Activated CD8-positive, alpha-beta memory T cell treated with anti-CD3 and anti-CD28 coated beads, Interleukin-2, amount 10 ng/mL, durations not matched to agents 7 days and 5 days (primary cell): ENCODE measurements around the gene C1orf210. TPM values are rescaled to one million over a fixed set of nuclear protein-coding genes. Genes with fewer than 3 reads are reported as not detected.

Experiments used
- ATAC-seq: fragments of 150-1000 bp; cut with Tn5 transposase; one replicate; pipeline ENCODE4 v1.10.0; 2021; ENCODE audit warnings: moderate library complexity
- CTCF ChIA-PET: fragments of 350-600 bp; sonication (Branson Sonifier 250); formaldehyde crosslinking; loops from one replicate; lab custom pipeline; 2021; ENCODE audit warnings: antibody characterized with exemption; lab: Charles Lee
- DNase-seq: peaks from one replicate; pipeline ENCODE4 v3.0.0-alpha.2; 2020
- H3K27ac Mint-ChIP-seq: one replicate; pipeline ENCODE4 v1.8.0; 2021; ENCODE audit warnings: mild to moderate bottlenecking, mixed read lengths
- H3K27me3 Mint-ChIP-seq: one replicate; pipeline ENCODE4 v1.8.0; 2021; ENCODE audit warnings: mixed read lengths
- H3K36me3 Mint-ChIP-seq: one replicate; pipeline ENCODE4 v1.8.0; 2021; ENCODE audit warnings: mild to moderate bottlenecking, mixed read lengths
- H3K4me1 Mint-ChIP-seq: one replicate; pipeline ENCODE4 v1.8.0; 2021; ENCODE audit warnings: mixed read lengths
- H3K4me3 Mint-ChIP-seq: one replicate; pipeline ENCODE4 v1.8.0; 2021; ENCODE audit warnings: mild to moderate bottlenecking, moderate library complexity, mixed read lengths
- H3K9me3 Mint-ChIP-seq: one replicate; pipeline ENCODE4 v1.8.0; 2022; ENCODE audit warnings: low read depth, mixed read lengths
- total RNA-seq, 2 experiments: library from RNA; stranded (reverse); gene quantifications; one replicate each; pipeline ENCODE4 v1.2.3, GENCODE V29; 2021

Gene C1orf210
- total RNA-seq, 2 experiments from 2014 or later, result not detected

DNA sequence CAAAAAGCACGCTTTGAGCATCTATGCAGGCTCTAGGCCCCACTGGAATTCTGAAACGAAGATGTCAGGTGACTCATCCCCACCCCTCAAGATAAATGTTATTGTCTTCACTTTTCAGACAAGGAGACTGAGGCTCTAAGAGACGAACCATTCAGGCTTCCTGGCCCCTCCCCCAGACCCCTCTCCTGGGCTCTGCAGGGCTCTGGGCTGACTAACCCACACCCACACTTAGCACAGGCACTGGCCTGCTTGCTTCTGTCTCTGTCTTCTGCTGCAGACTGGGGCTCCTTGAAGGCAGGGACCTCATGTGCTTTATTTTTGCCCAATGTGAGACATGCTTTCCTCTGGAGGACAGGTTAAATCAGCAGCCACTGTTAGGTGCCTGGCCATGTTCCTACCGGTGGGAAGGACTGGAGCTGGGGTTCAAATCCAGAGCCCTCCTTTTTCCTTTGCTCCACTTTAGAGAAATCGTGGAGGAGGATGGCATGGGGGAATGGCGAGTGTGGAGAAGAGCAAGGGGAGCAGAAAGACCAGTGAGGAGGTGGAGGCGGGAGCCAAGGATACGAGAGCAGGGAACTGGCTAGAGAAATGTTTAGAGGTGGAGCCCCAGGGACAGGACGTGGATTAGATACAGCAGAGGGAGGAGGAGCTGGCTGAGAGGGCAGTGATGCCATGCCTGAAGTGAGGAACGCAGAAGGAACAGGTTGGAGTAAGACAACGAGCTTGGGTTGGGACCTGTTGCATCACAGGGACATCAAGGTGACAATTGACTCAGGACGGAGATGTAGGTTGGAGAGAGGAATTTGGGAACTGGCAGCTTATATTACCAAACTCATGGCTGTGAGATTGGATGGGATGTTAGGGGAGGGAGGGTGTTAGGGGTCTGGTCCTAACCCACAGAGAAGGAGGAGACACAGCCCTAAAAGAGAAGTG lies 13.9 kb downstream of the C1orf210 start:
- ATAC-seq (no peak), DNase-seq (no peak)
- H3K27ac Mint-ChIP-seq, result no peak overlapping the region
- H3K4me1 Mint-ChIP-seq, result peaks cover 26% of the 10 kb centered on the region
- peaks cover 28% of the 10 kb centered on the region for H3K27me3 Mint-ChIP-seq
- H3K36me3 Mint-ChIP-seq, result peaks cover 5% of the 10 kb centered on the region
- CTCF ChIA-PET, result no interaction called here
- no peak overlapping the region for H3K4me3 Mint-ChIP-seq
- H3K9me3 Mint-ChIP-seq, result no peaks in the 10 kb centered on the region

- H3K9me3 Mint-ChIP-seq, result no peaks in the 10 kb centered on the region
- peaks cover 28% of the 10 kb centered on the region for H3K27me3 Mint-ChIP-seq
- H3K4me3 Mint-ChIP-seq, result no peak overlapping the region
- DNase-seq (no peak), ATAC-seq (no peak)
- no peak overlapping the region for H3K27ac Mint-ChIP-seq
- CTCF ChIA-PET, result no interaction called here
- peaks cover 5% of the 10 kb centered on the region for H3K36me3 Mint-ChIP-seq
- peaks cover 25% of the 10 kb centered on the region for H3K4me1 Mint-ChIP-seq
These were observed 14.8 kb downstream of the C1orf210 start for GRCh38 chr1:43270421-43271095.

DNA sequence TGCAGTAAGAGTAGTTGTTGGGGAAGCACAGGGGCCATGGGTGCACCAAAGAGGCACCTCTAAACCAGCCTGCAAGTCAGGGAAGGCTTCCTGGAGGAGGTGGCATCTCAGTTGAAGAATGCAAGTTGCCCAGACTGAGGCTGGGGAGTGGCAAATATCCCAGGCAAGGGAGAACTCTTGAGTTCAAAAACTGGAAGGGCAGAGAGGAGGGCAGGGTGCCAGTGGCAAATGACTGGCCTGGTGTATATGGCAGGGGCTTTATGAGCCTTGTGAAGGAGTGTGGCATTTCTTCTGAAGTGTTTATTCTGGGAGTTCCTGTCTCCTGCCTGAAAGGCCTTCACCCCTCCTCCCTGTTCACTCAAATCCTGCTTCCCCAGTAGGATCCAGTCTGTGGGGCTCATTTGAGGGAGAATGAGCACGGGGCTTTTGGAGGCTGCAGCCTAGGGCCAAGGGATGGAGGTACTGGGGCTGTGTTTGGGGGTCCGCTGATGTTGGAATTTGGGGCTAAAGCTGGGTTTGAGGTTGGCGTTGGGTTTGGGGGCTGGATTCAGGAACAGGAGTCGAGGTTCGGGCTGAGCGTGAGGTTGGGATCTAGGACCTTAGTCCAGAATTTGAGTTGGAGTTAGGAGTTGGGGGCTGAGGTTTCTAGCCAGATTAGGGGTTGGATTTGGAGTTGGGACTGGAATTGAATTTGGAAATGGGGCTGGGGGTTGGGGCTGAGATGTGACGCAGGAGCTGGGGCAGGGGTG lies 15.6 kb downstream of the C1orf210 start, which contains the start of gene TMEM125:
Gene TMEM125, plus strand, starts transcription at position 357 of the 749 bp plus-strand sequence. CDS start 2,740 bp downstream, outside the sequence.
- CTCF ChIA-PET, result no interaction called here
- Mint-ChIP-seq H3K4me3 (no peak within 1 kb of the TSS), H3K27me3 (peaks cover 28% of the 10 kb centered on the region), H3K36me3 (peaks cover 3% of the 10 kb centered on the region), H3K27ac (no peak within 1 kb of the TSS), H3K4me1 (peaks cover 18% of the 10 kb centered on the region), H3K9me3 (no peaks in the 10 kb centered on the region)
- no peak for DNase-seq
- no peak for ATAC-seq

DNA sequence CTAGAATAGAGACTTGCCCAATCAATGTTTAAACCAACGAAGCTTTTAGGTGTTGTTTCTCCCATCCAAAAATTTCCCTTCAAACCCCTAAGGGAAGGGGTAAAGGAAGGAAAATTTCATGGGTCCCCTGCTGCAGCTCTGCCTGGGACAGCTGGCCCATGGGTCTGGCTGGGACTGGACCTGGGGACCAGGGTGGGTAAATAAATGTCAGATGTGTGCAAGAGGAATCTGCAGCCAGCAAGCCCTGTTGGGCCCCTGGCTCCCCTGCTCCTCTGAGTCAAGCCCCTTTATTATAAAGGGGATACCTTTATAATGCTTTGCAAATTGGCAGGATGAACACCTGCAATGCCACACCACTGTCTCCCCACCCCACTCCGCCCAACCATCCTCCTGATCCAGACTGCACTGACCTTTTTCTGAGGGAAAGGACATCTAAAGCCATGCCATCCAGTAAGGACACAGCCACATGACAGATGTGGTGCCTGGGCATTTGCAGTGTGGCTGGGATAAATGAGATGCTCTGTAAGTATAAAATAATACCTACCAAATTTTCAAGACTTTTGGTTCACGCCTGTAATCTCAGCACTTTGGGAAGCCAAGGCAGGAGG lies 17.5 kb downstream of the C1orf210 start:
- Mint-ChIP-seq H3K4me1 (peaks cover 10% of the 10 kb centered on the region), H3K9me3 (peaks cover 6% of the 10 kb centered on the region), H3K27ac (no peak overlapping the region), H3K36me3 (peaks cover 3% of the 10 kb centered on the region), H3K27me3 (peaks cover 31% of the 10 kb centered on the region), H3K4me3 (no peak overlapping the region)
- ATAC-seq (no peak), DNase-seq (peak; percentile 4)
- CTCF ChIA-PET, result interaction anchor here (0.9 kb wide), 1 partner anchor 146 kb away, joined by 4 read pairs; no protein-coding TSS in a partner anchor

GRCh38 chr1:43267291-43267805 lies 18.0 kb downstream of the C1orf210 start:
- Mint-ChIP-seq H3K4me3 (no peak overlapping the region), H3K4me1 (peaks cover 10% of the 10 kb centered on the region), H3K9me3 (peaks cover 6% of the 10 kb centered on the region), H3K27ac (no peak overlapping the region), H3K36me3 (peaks cover 3% of the 10 kb centered on the region), H3K27me3 (peaks cover 31% of the 10 kb centered on the region)
- ATAC-seq, result no peak
- CTCF ChIA-PET, result no interaction called here
- peak; percentile 37 for DNase-seq

GRCh38 chr1:43266881-43267280 lies 18.5 kb downstream of the C1orf210 start:
- H3K36me3 Mint-ChIP-seq, result peaks cover 3% of the 10 kb centered on the region
- ATAC-seq (no peak), DNase-seq (no peak)
- no peak overlapping the region for H3K27ac Mint-ChIP-seq
- H3K27me3 Mint-ChIP-seq, result peaks cover 31% of the 10 kb centered on the region
- CTCF ChIA-PET, result no interaction called here
- peaks cover 10% of the 10 kb centered on the region for H3K4me1 Mint-ChIP-seq
- peaks cover 6% of the 10 kb centered on the region for H3K9me3 Mint-ChIP-seq
- no peak overlapping the region for H3K4me3 Mint-ChIP-seq

- peaks cover 6% of the 10 kb centered on the region for H3K9me3 Mint-ChIP-seq
- no peak overlapping the region for H3K4me3 Mint-ChIP-seq
- no peak for DNase-seq
- CTCF ChIA-PET, result no interaction called here
- H3K27ac Mint-ChIP-seq, result no peak overlapping the region
- no peak for ATAC-seq
- peaks cover 23% of the 10 kb centered on the region for H3K27me3 Mint-ChIP-seq
- peaks cover under 1% of the 10 kb centered on the region for H3K4me1 Mint-ChIP-seq
- peaks cover 3% of the 10 kb centered on the region for H3K36me3 Mint-ChIP-seq
These were observed 19.9 kb downstream of the C1orf210 start for GRCh38 chr1:43265431-43265830.

- DNase-seq, result no peak
- CTCF ChIA-PET, result no interaction called here
- Mint-ChIP-seq H3K4me3 (no peak overlapping the region), H3K36me3 (no peaks in the 10 kb centered on the region), H3K9me3 (no peaks in the 10 kb centered on the region), H3K4me1 (no peaks in the 10 kb centered on the region), H3K27ac (no peak overlapping the region), H3K27me3 (peaks cover 4% of the 10 kb centered on the region)
- ATAC-seq, result no peak
These were observed 27.0 kb downstream of the C1orf210 start for GRCh38 chr1:43258370-43258769.

- H3K27ac Mint-ChIP-seq, result no peak overlapping the region
- CTCF ChIA-PET, result no interaction called here
- H3K4me3 Mint-ChIP-seq, result no peak overlapping the region
- no peaks in the 10 kb centered on the region for H3K9me3 Mint-ChIP-seq
- ATAC-seq (no peak), DNase-seq (peak; percentile 23)
- peaks cover 16% of the 10 kb centered on the region for H3K27me3 Mint-ChIP-seq
- no peaks in the 10 kb centered on the region for H3K36me3 Mint-ChIP-seq
- no peaks in the 10 kb centered on the region for H3K4me1 Mint-ChIP-seq
These were observed 28.5 kb downstream of the C1orf210 start for GRCh38 chr1:43256675-43257570.

DNA sequence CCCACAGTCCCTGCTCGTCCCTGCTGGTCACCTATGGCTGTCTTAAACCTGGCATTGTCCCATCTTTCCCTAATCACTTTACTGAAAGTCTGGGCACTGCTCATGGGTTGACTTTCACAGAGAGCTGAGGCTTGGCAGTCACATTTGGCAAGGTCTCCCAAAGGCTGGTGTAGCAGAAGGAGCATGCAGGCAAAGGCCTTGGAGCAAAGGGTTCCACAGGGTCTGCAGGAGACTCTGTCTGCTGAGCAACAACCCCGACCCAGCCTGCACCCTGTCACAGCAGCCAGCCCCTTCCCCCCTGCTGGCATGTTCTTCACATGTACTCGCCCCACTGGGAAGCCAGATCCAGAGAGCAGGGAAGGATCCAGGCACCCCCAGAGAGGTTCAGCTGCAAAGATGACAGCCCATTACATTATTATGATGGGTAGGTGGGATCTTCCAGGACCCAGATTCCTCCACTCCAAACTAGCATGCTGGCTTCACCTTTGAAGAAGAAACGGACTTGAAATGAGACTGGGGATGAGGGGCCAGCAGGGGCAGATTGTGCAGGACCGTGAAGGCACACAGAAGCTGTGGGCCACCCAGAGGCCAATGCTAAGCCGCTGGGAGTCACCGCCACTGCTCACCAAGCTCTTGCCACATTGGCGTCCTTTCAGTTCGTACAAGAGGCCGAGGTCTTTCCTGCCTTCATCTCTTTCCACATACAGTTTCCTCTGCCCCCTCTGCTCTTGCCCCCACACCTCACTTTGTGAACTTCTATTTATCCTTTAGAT lies 29.8 kb downstream of the C1orf210 start:
- Mint-ChIP-seq H3K4me3 (no peak overlapping the region), H3K27ac (no peak overlapping the region), H3K36me3 (no peaks in the 10 kb centered on the region), H3K4me1 (no peaks in the 10 kb centered on the region), H3K27me3 (peaks cover 26% of the 10 kb centered on the region), H3K9me3 (no peaks in the 10 kb centered on the region)
- peak; percentile 33 for DNase-seq
- ATAC-seq, result no peak
- CTCF ChIA-PET, result no interaction called here

DNA sequence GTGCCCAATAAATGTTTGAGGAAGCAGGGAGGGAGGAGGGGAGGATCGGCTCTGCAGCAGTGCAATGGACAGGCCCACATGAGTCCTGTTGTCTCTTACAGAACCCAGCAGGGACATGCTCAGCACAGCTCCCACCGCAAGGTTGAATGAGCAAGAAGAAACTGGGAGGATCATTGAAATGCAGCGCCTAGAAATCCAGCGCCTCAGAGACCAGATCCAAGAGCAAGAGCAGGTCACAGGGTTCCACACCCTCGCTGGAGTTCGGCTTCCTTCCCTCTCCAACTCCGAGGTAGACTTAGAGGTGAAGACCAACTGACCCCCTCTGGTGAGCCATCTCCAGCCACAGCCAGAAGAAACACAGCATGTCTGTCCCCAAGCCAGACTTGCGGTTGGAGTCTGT lies 31.5 kb downstream of the C1orf210 start:
- Mint-ChIP-seq H3K27me3 (peaks cover 30% of the 10 kb centered on the region), H3K4me3 (no peak overlapping the region), H3K36me3 (no peaks in the 10 kb centered on the region), H3K4me1 (no peaks in the 10 kb centered on the region), H3K9me3 (no peaks in the 10 kb centered on the region), H3K27ac (no peak overlapping the region)
- DNase-seq, result no peak
- no peak for ATAC-seq
- CTCF ChIA-PET, result no interaction called here
